EH (cell line): ENCODE results near the gene PARVB.

Experiments
- DNase-seq: peaks from one replicate; pipeline ENCODE4 v3.0.0-alpha.2; 2015; ENCODE audit warnings: low read depth

Gene PARVB

GRCh38 chr22:44163536-44163935 is 139.4 kb downstream of the PARVB start:
- DNase-seq = no peak

GRCh38 chr22:44164031-44164430 is 139.9 kb downstream of the PARVB start:
- no peak for DNase-seq

- DNase-seq = no peak
Measured at GRCh38 chr22:44165286-44165874, 141.3 kb downstream of the PARVB start.

GRCh38 chr22:44166498-44167276 is 142.6 kb downstream of the PARVB start:
- no peak for DNase-seq

- DNase-seq = no peak
Measured at GRCh38 chr22:44167501-44167900, 143.4 kb downstream of the PARVB start.

GRCh38 chr22:44168206-44168605 is 144.1 kb downstream of the PARVB start:
- no peak for DNase-seq

GRCh38 chr22:44170470-44170869 is 146.4 kb downstream of the PARVB start:
- no peak for DNase-seq

- no peak for DNase-seq
Measured at GRCh38 chr22:44171561-44171960, 147.5 kb downstream of the PARVB start.

- DNase-seq = no peak
Measured at GRCh38 chr22:44172370-44173108, 148.4 kb downstream of the PARVB start.

GRCh38 chr22:44173154-44173553 is 149.1 kb downstream of the PARVB start:
- DNase-seq = no peak

- DNase-seq = no peak
Measured at GRCh38 chr22:44175676-44176075, 151.6 kb downstream of the PARVB start.

- no peak for DNase-seq
Measured at GRCh38 chr22:44179196-44179988, 155.3 kb downstream of the PARVB start.

GRCh38 chr22:44179989-44180705 is 156.0 kb downstream of the PARVB start:
- DNase-seq = no peak

- DNase-seq = no peak
Measured at GRCh38 chr22:44180706-44181032, 156.6 kb downstream of the PARVB start, which contains the start of gene PARVG. PARVG (plus strand) TSS chr22:44180925; CDS start chr22:44183330, 2,405 bp downstream.

- DNase-seq = no peak
Measured at GRCh38 chr22:44181033-44181911, 157.2 kb downstream of the PARVB start.

GRCh38 chr22:44181912-44182587 is 157.9 kb downstream of the PARVB start:
- no peak for DNase-seq

- DNase-seq = no peak
Measured at GRCh38 chr22:44182588-44183286, 158.6 kb downstream of the PARVB start.

GRCh38 chr22:44183287-44183588 is 159.1 kb downstream of the PARVB start:
- DNase-seq = no peak

- DNase-seq = no peak
Measured at GRCh38 chr22:44184006-44184405, 159.9 kb downstream of the PARVB start.
